Testis (tissue), 2 donors: Measurements from ENCODE around the gene PNMA8C.

Experiments used
- POLR2A ChIP-seq: fragments of 450-650 bp; IDR thresholded peaks from one replicate; pipeline ENCODE4 v1.6.1; 2017; ENCODE audit warnings: antibody characterized with exemption, mild to moderate bottlenecking, moderate library complexity
- TF ChIP-seq, protein P1 (sequence below), 3 experiments: fragments of 450-650 bp in 2 of 3; fragments of 200-600 bp in 1 of 3; sonication (generic) in 1 of 3; IDR thresholded peaks; one replicate each; pipeline ENCODE4 v1.5.1; 2016 to 2019; ENCODE audit warnings: antibody characterized with exemption in 3 of 3, mild to moderate bottlenecking in 2 of 3, moderate library complexity in 1 of 3

DNA sequence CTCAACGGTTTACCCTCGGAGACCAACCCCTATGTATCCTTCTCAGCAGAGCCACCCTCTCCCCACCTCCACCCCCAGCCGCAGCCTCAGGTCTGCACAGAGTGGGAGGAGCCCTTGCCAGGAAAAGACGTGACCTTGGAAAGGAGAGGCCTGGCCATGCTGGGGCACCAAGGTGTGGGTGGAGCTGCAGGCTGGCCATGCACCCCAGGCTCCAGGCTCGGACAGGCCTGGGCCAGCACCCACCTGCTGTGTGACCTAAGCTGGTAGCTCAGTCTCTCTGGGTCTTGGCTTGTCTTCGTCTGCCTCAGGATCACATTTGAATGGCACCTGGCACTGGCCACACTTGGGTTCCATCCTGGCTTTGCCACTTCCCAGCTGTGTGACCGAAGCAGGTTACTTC, 44.9 kb downstream of the PNMA8C start:
- TF ChIP-seq, protein P1, sequence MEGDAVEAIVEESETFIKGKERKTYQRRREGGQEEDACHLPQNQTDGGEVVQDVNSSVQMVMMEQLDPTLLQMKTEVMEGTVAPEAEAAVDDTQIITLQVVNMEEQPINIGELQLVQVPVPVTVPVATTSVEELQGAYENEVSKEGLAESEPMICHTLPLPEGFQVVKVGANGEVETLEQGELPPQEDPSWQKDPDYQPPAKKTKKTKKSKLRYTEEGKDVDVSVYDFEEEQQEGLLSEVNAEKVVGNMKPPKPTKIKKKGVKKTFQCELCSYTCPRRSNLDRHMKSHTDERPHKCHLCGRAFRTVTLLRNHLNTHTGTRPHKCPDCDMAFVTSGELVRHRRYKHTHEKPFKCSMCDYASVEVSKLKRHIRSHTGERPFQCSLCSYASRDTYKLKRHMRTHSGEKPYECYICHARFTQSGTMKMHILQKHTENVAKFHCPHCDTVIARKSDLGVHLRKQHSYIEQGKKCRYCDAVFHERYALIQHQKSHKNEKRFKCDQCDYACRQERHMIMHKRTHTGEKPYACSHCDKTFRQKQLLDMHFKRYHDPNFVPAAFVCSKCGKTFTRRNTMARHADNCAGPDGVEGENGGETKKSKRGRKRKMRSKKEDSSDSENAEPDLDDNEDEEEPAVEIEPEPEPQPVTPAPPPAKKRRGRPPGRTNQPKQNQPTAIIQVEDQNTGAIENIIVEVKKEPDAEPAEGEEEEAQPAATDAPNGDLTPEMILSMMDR (IDR thresholded peaks at IDR 0.05): no peak
- TF ChIP-seq POLR2A: no peak
